Activated CD8-positive, alpha-beta T cell treated with anti-CD3 and anti-CD28 coated beads for 36 hours (primary cell): ENCODE data around the gene PLEKHO2. TPM values are rescaled to one million over a fixed set of nuclear protein-coding genes. Genes with fewer than 3 reads are reported as not detected.

Experiments used
- ATAC-seq: fragments of 200-7000 bp; cut with Tn5 transposase; one replicate; pipeline ENCODE4 v1.10.0; 2021; ENCODE audit warnings: mild to moderate bottlenecking, moderate library complexity
- CTCF ChIA-PET: fragments of 350-600 bp; sonication (Branson Sonifier 250); formaldehyde crosslinking; loops from one replicate; lab custom pipeline; 2021; ENCODE audit warnings: antibody characterized with exemption; lab: Charles Lee
- POLR2A ChIA-PET: fragments of 350-600 bp; sonication (Branson Sonifier 250); formaldehyde crosslinking; loops from one replicate; lab custom pipeline; 2021; ENCODE audit warnings: antibody characterized with exemption; lab: Charles Lee
- DNase-seq: peaks from one replicate; pipeline ENCODE4 v3.0.0-alpha.2; 2020
- H3K27ac Mint-ChIP-seq: one replicate; pipeline ENCODE4 v1.8.0; 2021; ENCODE audit warnings: mild to moderate bottlenecking, mixed read lengths
- H3K27me3 Mint-ChIP-seq: one replicate; pipeline ENCODE4 v1.8.0; 2021; ENCODE audit warnings: mixed read lengths
- H3K36me3 Mint-ChIP-seq: one replicate; pipeline ENCODE4 v1.8.0; 2021; ENCODE audit warnings: low read depth, mixed read lengths
- H3K4me1 Mint-ChIP-seq: one replicate; pipeline ENCODE4 v1.8.0; 2021; ENCODE audit warnings: low read depth, mixed read lengths
- H3K4me3 Mint-ChIP-seq: one replicate; pipeline ENCODE4 v1.8.0; 2021; ENCODE audit warnings: mild to moderate bottlenecking, moderate library complexity, mixed read lengths
- H3K9me3 Mint-ChIP-seq: one replicate; pipeline ENCODE4 v1.8.0; 2021; ENCODE audit warnings: mixed read lengths
- intact Hi-C: fragments of 100-400 bp; cut with micrococcal nuclease; formaldehyde crosslinking; loops from one replicate; pipeline ENCODE4 v1.10.0; 2022
- total RNA-seq, 2 experiments: library from RNA; stranded (reverse); gene quantifications; one replicate each; pipeline ENCODE4 v1.2.3, GENCODE V29; 2021
- TF ChIP-seq, protein P1 (sequence below): fragments of 200-600 bp; IDR thresholded peaks from one replicate; pipeline ENCODE4 v1.8.0; 2022; ENCODE audit warnings: antibody characterized with exemption, mild to moderate bottlenecking

PLEKHO2 gene
- total RNA-seq, 2 experiments from 2014 or later, result 10.1 to 10.4 TPM

GRCh38 chr15:64911311-64912186 lies 69.8 kb downstream of the PLEKHO2 start, which contains the start of gene ANKDD1A:
Gene ANKDD1A, plus strand, starts transcription at chr15:64911902. Its CDS starts 29 bp downstream, at chr15:64911931.
- no peak within 1 kb of the TSS for H3K27ac Mint-ChIP-seq
- H3K36me3 Mint-ChIP-seq, result no peaks in the 10 kb centered on the region
- peak within 1 kb of the TSS; percentile 65 for H3K4me3 Mint-ChIP-seq
- no peaks in the 10 kb centered on the region for H3K9me3 Mint-ChIP-seq
- ATAC-seq, result peak; percentile 96
- DNase-seq, result peak; percentile 57
- TF ChIP-seq, protein P1, sequence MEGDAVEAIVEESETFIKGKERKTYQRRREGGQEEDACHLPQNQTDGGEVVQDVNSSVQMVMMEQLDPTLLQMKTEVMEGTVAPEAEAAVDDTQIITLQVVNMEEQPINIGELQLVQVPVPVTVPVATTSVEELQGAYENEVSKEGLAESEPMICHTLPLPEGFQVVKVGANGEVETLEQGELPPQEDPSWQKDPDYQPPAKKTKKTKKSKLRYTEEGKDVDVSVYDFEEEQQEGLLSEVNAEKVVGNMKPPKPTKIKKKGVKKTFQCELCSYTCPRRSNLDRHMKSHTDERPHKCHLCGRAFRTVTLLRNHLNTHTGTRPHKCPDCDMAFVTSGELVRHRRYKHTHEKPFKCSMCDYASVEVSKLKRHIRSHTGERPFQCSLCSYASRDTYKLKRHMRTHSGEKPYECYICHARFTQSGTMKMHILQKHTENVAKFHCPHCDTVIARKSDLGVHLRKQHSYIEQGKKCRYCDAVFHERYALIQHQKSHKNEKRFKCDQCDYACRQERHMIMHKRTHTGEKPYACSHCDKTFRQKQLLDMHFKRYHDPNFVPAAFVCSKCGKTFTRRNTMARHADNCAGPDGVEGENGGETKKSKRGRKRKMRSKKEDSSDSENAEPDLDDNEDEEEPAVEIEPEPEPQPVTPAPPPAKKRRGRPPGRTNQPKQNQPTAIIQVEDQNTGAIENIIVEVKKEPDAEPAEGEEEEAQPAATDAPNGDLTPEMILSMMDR, result no peak
- CTCF ChIA-PET, result interaction anchor here (1.1 to 1.8 kb wide), 6 partner anchors 18 to 226 kb away, joined by 3 to 5 read pairs (median 4); no protein-coding TSS in a partner anchor
- POLR2A ChIA-PET, result interaction anchor here (1.1 kb wide), 1 partner anchor 17 kb away, joined by 4 read pairs; no protein-coding TSS in a partner anchor
- H3K27me3 Mint-ChIP-seq, result peaks cover 12% of the 10 kb centered on the region
- intact Hi-C loops, result no loop called here
- peaks cover 4% of the 10 kb centered on the region for H3K4me1 Mint-ChIP-seq

DNA sequence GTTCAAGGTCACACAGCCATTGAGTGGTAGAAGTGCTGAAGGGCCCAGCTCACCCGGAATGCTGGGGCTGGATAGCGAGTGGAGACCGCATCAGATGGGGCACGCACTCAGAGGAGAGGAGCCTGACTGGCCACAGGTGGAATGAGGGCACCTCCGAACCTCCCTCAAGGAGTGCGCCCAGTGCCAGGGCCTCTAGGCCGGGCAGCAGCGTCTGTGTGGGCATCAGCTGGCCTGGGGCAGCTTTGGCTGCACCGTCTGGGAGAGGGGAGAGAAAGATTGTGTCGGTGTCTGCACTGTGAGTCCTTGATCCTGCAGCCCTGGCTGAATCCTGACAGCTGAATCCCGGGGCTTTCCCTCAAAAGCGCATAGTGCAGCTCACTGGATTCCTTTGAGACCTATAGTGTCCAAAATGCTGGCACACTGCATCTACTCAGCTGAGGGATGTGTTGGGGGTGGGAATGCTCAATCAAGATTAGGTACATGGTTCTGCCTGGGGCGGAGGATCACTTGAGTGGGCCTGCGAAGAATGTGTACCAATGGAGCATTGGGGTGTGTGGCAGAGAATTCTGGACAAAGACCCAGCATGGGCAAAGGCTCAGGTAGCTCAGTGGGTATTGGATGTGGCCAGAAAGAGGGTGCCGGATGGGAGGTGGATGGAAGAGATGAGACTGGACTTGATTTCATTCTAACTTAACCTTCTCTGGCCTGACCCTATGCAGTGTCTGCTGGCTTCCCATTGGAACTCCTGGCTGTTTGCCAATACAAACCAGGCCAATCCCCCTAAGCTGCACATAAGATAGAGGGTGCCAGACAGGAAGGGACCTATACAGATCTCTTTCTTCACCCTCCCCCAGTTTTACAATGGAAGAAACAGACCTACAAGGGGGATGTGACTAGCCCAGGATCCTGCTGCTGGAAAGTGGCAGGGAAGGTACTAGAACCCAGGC lies 70.9 kb downstream of the PLEKHO2 start:
- intact Hi-C loops, result no loop called here
- ChIA-PET POLR2A (interaction anchor here (0.5 to 1.1 kb wide), 2 partner anchors 18 to 102 kb away, joined by 3 to 4 read pairs; no protein-coding TSS in a partner anchor), CTCF (interaction anchor here (0.8 to 1.8 kb wide), 10 partner anchors 7 to 227 kb away, joined by 3 to 6 read pairs (median 4); no protein-coding TSS in a partner anchor)
- Mint-ChIP-seq H3K36me3 (no peaks in the 10 kb centered on the region), H3K27me3 (peaks cover 12% of the 10 kb centered on the region), H3K4me3 (peak overlapping the region; percentile 31), H3K9me3 (no peaks in the 10 kb centered on the region), H3K27ac (no peak overlapping the region), H3K4me1 (peaks cover 4% of the 10 kb centered on the region)
- TF ChIP-seq, protein P1, result no peak
- DNase-seq (no peak), ATAC-seq (no peak)

GRCh38 chr15:64915518-64916227 lies 74.0 kb downstream of the PLEKHO2 start:
- peaks cover 11% of the 10 kb centered on the region for H3K27me3 Mint-ChIP-seq
- H3K36me3 Mint-ChIP-seq, result no peaks in the 10 kb centered on the region
- no peak overlapping the region for H3K27ac Mint-ChIP-seq
- intact Hi-C loops, result no loop called here
- CTCF ChIA-PET, result interaction anchor here (1.0 to 1.6 kb wide), 2 partner anchors 9 to 21 kb away, joined by 3 to 5 read pairs; no protein-coding TSS in a partner anchor
- POLR2A ChIA-PET, result interaction anchor here (1.3 kb wide), 1 partner anchor 21 kb away, joined by 5 read pairs; no protein-coding TSS in a partner anchor
- DNase-seq, result no peak
- TF ChIP-seq, protein P1, result no peak
- no peak overlapping the region for H3K4me3 Mint-ChIP-seq
- H3K4me1 Mint-ChIP-seq, result peaks cover 4% of the 10 kb centered on the region
- no peak for ATAC-seq
- H3K9me3 Mint-ChIP-seq, result no peaks in the 10 kb centered on the region

- ChIA-PET CTCF (interaction anchor here (1.2 to 1.6 kb wide), 2 partner anchors 10 to 107 kb away, joined by 4 to 5 read pairs; no protein-coding TSS in a partner anchor), POLR2A (interaction anchor here (1.3 kb wide), 1 partner anchor 22 kb away, joined by 5 read pairs; no protein-coding TSS in a partner anchor)
- ATAC-seq (no peak), DNase-seq (no peak)
- H3K27me3 Mint-ChIP-seq, result peaks cover 5% of the 10 kb centered on the region
- TF ChIP-seq, protein P1, result no peak
- intact Hi-C loops, result no loop called here
- H3K27ac Mint-ChIP-seq, result no peak overlapping the region
- no peaks in the 10 kb centered on the region for H3K9me3 Mint-ChIP-seq
- H3K4me3 Mint-ChIP-seq, result no peak overlapping the region
- peaks cover under 1% of the 10 kb centered on the region for H3K4me1 Mint-ChIP-seq
- H3K36me3 Mint-ChIP-seq, result no peaks in the 10 kb centered on the region
These were observed 74.7 kb downstream of the PLEKHO2 start for GRCh38 chr15:64916365-64916764.
